Gastroesophageal sphincter (tissue), 4 donors: ENCODE measurements around the gene LEO1. TPM values are rescaled to one million over a fixed set of nuclear protein-coding genes. Genes with fewer than 3 reads are reported as not detected.

Experiments used
- ATAC-seq: fragments of 150-250 bp; one replicate; pipeline ENCODE4 v1.9.1; 2016; ENCODE audit warnings: mild to moderate bottlenecking, moderate library complexity
- H3K27ac ChIP-seq, 4 donors: fragments of 200-600 bp; sonication (generic) in 3 of 4; 1 replicate in 3 of 4; 2 replicates in 1 of 4; pipeline ENCODE4 v1.5.1; 2016 to 2019
- H3K27me3 ChIP-seq: fragments of 200-600 bp; sonication (generic); one replicate; pipeline ENCODE4 v1.5.1; 2019
- H3K36me3 ChIP-seq, 2 donors: fragments of 200-600 bp; sonication (generic); one replicate each; pipeline ENCODE4 v1.5.1; 2019; ENCODE audit warnings: control low read depth in 1 of 2
- H3K4me1 ChIP-seq, 3 donors: fragments of 200-600 bp; sonication (generic); 1 replicate in 2 of 3; 2 replicates in 1 of 3; pipeline ENCODE4 v1.5.1; 2016 to 2019; ENCODE audit warnings: control low read depth in 2 of 3
- H3K4me3 ChIP-seq, 2 donors: fragments of 200-600 bp; sonication (generic); one replicate each; pipeline ENCODE4 v1.5.1; 2019; ENCODE audit warnings: mild to moderate bottlenecking in 1 of 2, moderate library complexity in 1 of 2
- H3K9me3 ChIP-seq, 3 donors: fragments of 200-600 bp; sonication (generic); one replicate each; pipeline ENCODE4 v1.5.1; 2017 to 2019; ENCODE audit warnings: control low read depth in 2 of 3
- POLR2A ChIP-seq, 2 donors: fragments of 450-650 bp; IDR thresholded peaks; one replicate each; pipeline ENCODE4 v1.6.1; 2017; ENCODE audit warnings: antibody characterized with exemption in 2 of 2, mild to moderate bottlenecking in 2 of 2, moderate library complexity in 1 of 2
- WGBS, 2 donors: methylation state at CpG; one replicate each; pipeline ENCODE4 v1.1.5; 2018; ENCODE audit warnings: low coverage in 1 of 2; 5-methylcytosine and 5-hydroxymethylcytosine counted together
- small RNA-seq, 4 donors: library from RNA; depleted of rRNA; stranded (forward); fragments of <200 nt; gene quantifications; one replicate each; pipeline ENCODE3, GENCODE V24; 2016
- total RNA-seq, 4 donors: library from RNA; depleted of rRNA; stranded (reverse); fragments of >200 nt; gene quantifications; one replicate each; pipeline ENCODE4 v1.1.0, GENCODE V29; 2016
- TF ChIP-seq, protein P1 (sequence below), 4 experiments: fragments of 200-600 bp in 2 of 4; fragments of 450-650 bp in 2 of 4; sonication (generic) in 1 of 4; IDR thresholded peaks; one replicate each; pipeline ENCODE4 v1.5.1; 2017 to 2019; ENCODE audit warnings: antibody characterized with exemption in 4 of 4, mild to moderate bottlenecking in 2 of 4, moderate library complexity in 2 of 4

LEO1 gene
- total RNA-seq, 4 donors from 2014 or later, result 11.7 to 15.7 (median 13.2) TPM

DNA sequence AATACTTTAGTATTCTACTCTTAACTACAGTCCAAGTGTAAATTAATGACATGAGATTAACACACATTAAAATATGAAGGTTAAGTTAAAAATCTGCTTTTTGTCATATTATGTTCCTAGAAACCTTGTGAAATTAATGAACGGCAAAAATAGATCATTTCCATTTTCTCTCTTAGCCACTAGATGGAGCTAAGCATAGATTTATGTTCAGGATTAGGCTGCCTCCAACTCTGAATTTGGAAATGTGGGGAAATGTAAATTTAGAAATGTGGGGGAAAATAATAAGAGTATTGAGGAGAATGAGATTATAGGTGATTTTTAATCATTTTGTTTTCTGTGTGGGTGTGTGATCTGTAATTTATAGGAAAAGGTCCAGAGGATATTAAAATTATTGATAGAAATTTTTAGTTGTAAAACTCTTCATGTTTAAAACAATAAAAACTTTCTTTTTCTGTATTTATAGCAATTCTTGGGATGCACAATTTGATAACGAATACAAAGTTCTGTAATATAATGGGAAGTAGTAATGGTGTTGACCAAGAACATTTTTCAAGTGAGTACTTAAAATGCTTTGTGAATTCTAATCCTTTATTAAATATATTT, 82.9 kb downstream of the LEO1 start:
- Histone ChIP-seq H3K4me3 (no peak overlapping the region), H3K4me1 (peaks cover 0 to 8% (median 0%) of the 10 kb centered on the region in 3 donors), H3K36me3 (peaks cover 0 to 45% of the 10 kb centered on the region in 2 donors), H3K9me3 (no peaks in the 10 kb centered on the region), H3K27ac (no peak overlapping the region), H3K27me3 (no peaks in the 10 kb centered on the region)
- no peak for ATAC-seq
- TF ChIP-seq POLR2A (IDR thresholded peaks at IDR 0.05), result no peak
- TF ChIP-seq, protein P1, sequence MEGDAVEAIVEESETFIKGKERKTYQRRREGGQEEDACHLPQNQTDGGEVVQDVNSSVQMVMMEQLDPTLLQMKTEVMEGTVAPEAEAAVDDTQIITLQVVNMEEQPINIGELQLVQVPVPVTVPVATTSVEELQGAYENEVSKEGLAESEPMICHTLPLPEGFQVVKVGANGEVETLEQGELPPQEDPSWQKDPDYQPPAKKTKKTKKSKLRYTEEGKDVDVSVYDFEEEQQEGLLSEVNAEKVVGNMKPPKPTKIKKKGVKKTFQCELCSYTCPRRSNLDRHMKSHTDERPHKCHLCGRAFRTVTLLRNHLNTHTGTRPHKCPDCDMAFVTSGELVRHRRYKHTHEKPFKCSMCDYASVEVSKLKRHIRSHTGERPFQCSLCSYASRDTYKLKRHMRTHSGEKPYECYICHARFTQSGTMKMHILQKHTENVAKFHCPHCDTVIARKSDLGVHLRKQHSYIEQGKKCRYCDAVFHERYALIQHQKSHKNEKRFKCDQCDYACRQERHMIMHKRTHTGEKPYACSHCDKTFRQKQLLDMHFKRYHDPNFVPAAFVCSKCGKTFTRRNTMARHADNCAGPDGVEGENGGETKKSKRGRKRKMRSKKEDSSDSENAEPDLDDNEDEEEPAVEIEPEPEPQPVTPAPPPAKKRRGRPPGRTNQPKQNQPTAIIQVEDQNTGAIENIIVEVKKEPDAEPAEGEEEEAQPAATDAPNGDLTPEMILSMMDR (IDR thresholded peaks at IDR 0.05), result peak; percentile 44 to 68 (median 63)
- 20% methylated on average over 2 of the region's 2 CpGs for WGBS, 2 donors

Small RNAs within 50 kb of the gene (small RNA-seq; reads per million reads assigned to genes)
- 0 reads per million in 4 donors for gene RNU6-90P

Other genes with a start within 250 kb of the LEO1 start
- 10 to 100 TPM in 3 of 4 donors, 1 to 10 TPM in 1; 8.9 to 27.9 (median 14.0) TPM for gene LYSMD2, start 234.1 kb downstream of the LEO1 start, total RNA-seq
- 10 to 100 TPM; 14.0 to 21.9 (median 17.5) TPM for gene TMOD2, start 220.2 kb downstream of the LEO1 start, total RNA-seq
- 10 to 100 TPM; 15.9 to 38.8 (median 21.4) TPM for gene TMOD3, start 142.1 kb downstream of the LEO1 start, total RNA-seq
- gene MAPK6, start 47.4 kb upstream of the LEO1 start, total RNA-seq, result 10 to 100 TPM; 17.5 to 22.5 (median 20.7) TPM
- gene BCL2L10, start 141.0 kb upstream of the LEO1 start, total RNA-seq, result under 1 TPM in 1 of 4 donors, not detected in 3; 0.54 TPM
- gene GNB5, start 219.6 kb upstream of the LEO1 start, total RNA-seq, result 10 to 100 TPM; 37.8 to 57.3 (median 47.9) TPM